ENCODE results near the gene RGS12. TPM values are rescaled to one million over a fixed set of nuclear protein-coding genes. Genes with fewer than 3 reads are reported as not detected.

The RGS12 gene
- polyA plus RNA-seq, 1 of the 3 experiments (the other 2 are of a cell fraction): 18.4 TPM

DNA sequence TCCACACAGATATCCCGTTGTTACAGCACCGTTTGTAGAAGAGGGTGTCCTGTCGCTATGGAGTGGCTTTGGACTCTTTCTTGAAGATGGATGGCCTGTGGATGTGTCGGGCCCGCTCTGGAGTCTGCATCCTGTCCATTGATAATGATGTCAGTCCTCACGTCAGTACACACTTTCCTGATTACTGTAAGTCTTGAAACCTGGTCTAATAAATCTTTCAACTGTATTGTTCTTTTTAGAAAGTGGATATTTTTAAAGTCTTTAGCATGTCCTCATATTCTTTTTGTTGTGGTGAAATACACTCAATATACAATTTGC lies 29.0 kb upstream of the RGS12 start:
- Histone ChIP-seq H3K4me2 (no peak overlapping the region), H3K9ac (no peak overlapping the region), H3K27ac (ENCODE audit: low read depth in 2 of 2, low read length in 1 of 2) (no peak overlapping the region), H3F3A (replicated peaks; ENCODE audit: insufficient read depth) (no peaks in the 10 kb centered on the region), H3K4me1 (ENCODE audit: control insufficient read depth in 1 of 2, insufficient read depth in 2 of 2, low read depth in 1 of 2, low read length in 1 of 2) (no peaks in the 10 kb centered on the region), H3K4me3 (ENCODE audit: low read depth in 2 of 2, low read length in 1 of 2) (no peak overlapping the region), H3K27me3 (ENCODE audit: insufficient read depth) (no peaks in the 10 kb centered on the region), H2AFZ (ENCODE audit: low read depth) (no peak overlapping the region), H3K79me2 (ENCODE audit: insufficient read depth) (no peaks in the 10 kb centered on the region), H3K9me3 (no peaks in the 10 kb centered on the region), H3K9me2 (no peaks in the 10 kb centered on the region), H3K36me3 (replicated peaks in 1 of 2; ENCODE audit: control insufficient read depth in 1 of 2, insufficient read depth in 2 of 2, low read length in 1 of 2) (no peaks in the 10 kb centered on the region), H4K20me1 (ENCODE audit: insufficient read depth) (no peaks in the 10 kb centered on the region)
- DNase-seq: no peak
- TF ChIP-seq FOXM1 (IDR thresholded peaks at IDR 0.05; ENCODE audit: low read depth): no peak
- TF ChIP-seq FOXJ3 (CRISPR knock-in tag; IDR thresholded peaks at IDR 0.05): no peak
- no peak for TF ChIP-seq MEF2A (IDR thresholded peaks at IDR 0.05; ENCODE audit: borderline replicate concordance, low read depth)
- TF ChIP-seq, protein P1, sequence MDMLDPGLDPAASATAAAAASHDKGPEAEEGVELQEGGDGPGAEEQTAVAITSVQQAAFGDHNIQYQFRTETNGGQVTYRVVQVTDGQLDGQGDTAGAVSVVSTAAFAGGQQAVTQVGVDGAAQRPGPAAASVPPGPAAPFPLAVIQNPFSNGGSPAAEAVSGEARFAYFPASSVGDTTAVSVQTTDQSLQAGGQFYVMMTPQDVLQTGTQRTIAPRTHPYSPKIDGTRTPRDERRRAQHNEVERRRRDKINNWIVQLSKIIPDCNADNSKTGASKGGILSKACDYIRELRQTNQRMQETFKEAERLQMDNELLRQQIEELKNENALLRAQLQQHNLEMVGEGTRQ (IDR thresholded peaks at IDR 0.05; ENCODE audit: borderline replicate concordance, low read depth, low read length): no peak
- TF ChIP-seq, protein P2, sequence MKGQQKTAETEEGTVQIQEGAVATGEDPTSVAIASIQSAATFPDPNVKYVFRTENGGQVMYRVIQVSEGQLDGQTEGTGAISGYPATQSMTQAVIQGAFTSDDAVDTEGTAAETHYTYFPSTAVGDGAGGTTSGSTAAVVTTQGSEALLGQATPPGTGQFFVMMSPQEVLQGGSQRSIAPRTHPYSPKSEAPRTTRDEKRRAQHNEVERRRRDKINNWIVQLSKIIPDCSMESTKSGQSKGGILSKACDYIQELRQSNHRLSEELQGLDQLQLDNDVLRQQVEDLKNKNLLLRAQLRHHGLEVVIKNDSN (IDR thresholded peaks at IDR 0.05; ENCODE audit: borderline replicate concordance, low read depth): no peak
- TF ChIP-seq, protein P3, sequence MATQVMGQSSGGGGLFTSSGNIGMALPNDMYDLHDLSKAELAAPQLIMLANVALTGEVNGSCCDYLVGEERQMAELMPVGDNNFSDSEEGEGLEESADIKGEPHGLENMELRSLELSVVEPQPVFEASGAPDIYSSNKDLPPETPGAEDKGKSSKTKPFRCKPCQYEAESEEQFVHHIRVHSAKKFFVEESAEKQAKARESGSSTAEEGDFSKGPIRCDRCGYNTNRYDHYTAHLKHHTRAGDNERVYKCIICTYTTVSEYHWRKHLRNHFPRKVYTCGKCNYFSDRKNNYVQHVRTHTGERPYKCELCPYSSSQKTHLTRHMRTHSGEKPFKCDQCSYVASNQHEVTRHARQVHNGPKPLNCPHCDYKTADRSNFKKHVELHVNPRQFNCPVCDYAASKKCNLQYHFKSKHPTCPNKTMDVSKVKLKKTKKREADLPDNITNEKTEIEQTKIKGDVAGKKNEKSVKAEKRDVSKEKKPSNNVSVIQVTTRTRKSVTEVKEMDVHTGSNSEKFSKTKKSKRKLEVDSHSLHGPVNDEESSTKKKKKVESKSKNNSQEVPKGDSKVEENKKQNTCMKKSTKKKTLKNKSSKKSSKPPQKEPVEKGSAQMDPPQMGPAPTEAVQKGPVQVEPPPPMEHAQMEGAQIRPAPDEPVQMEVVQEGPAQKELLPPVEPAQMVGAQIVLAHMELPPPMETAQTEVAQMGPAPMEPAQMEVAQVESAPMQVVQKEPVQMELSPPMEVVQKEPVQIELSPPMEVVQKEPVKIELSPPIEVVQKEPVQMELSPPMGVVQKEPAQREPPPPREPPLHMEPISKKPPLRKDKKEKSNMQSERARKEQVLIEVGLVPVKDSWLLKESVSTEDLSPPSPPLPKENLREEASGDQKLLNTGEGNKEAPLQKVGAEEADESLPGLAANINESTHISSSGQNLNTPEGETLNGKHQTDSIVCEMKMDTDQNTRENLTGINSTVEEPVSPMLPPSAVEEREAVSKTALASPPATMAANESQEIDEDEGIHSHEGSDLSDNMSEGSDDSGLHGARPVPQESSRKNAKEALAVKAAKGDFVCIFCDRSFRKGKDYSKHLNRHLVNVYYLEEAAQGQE (IDR thresholded peaks at IDR 0.05; ENCODE audit: low read depth, low read length): no peak
- no peak for TF ChIP-seq YY1 (IDR thresholded peaks at IDR 0.05; ENCODE audit: low read depth)
- no peak for TF ChIP-seq JUND (IDR thresholded peaks at IDR 0.05)
- TF ChIP-seq ELF1 (IDR thresholded peaks at IDR 0.05): no peak
- no peak for TF ChIP-seq GABPA (IDR thresholded peaks at IDR 0.05; ENCODE audit: low read depth)
- TF ChIP-seq FOSL2 (IDR thresholded peaks at IDR 0.05; ENCODE audit: borderline replicate concordance, low read depth): no peak
- TF ChIP-seq GATA2 (CRISPR knock-in tag; IDR thresholded peaks at IDR 0.05): no peak
- TF ChIP-seq RXRA (IDR thresholded peaks at IDR 0.05; ENCODE audit: borderline replicate concordance, low read depth): no peak
- WGBS (ENCODE audit: low lambda C conversion rate): 65% methylated on average over 6 of the region's 6 CpGs
- ChIA-PET CTCF (no interaction called here), POLR2A (no interaction called here)

DNA sequence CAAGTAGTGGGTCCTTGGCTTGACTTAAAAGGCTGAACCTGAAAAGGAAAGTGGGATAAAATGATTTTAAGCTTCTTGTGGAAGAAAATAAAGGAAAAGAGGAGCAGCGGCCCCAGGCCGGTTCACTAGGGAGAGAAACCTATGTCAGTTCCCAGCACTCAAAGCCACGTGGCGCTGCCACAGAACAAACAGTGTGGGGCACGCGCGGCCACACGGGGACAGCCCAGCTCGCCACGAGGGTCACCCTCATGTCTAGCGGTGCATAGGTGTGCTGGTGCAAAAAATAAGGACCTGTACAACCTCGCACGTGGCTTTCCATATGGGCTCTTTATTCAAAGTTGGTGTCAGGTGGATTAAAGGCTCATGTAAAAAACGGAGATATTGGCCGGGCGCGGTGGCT lies 26.7 kb upstream of the RGS12 start:
- no peak overlapping the region for H2AFZ ChIP-seq (ENCODE audit: low read depth)
- H3F3A ChIP-seq (replicated peaks; ENCODE audit: insufficient read depth): no peaks in the 10 kb centered on the region
- no peak for DNase-seq
- H3K4me2 ChIP-seq: no peak overlapping the region
- WGBS (ENCODE audit: low lambda C conversion rate): 88% methylated on average over 17 of the region's 17 CpGs
- no peak for TF ChIP-seq EZH2phosphoT487 (IDR thresholded peaks at IDR 0.05; ENCODE audit: borderline replicate concordance, low read depth)
- TF ChIP-seq, protein P4, sequence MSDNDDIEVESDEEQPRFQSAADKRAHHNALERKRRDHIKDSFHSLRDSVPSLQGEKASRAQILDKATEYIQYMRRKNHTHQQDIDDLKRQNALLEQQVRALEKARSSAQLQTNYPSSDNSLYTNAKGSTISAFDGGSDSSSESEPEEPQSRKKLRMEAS (IDR thresholded peaks at IDR 0.05; ENCODE audit: low read depth): no peak
- TF ChIP-seq EP300 (IDR thresholded peaks at IDR 0.05; ENCODE audit: borderline replicate concordance in 1 of 2, low read depth in 1 of 2, low read length in 1 of 2): no peak
- no peak for TF ChIP-seq POLR2AphosphoS5 (IDR thresholded peaks at IDR 0.05; ENCODE audit: low read depth, low read length)
- no peak for TF ChIP-seq NFIC (IDR thresholded peaks at IDR 0.05; ENCODE audit: borderline replicate concordance)
- no peak for TF ChIP-seq GABPA (IDR thresholded peaks at IDR 0.05; ENCODE audit: low read depth)
- no peak for TF ChIP-seq RAD21 (IDR thresholded peaks at IDR 0.05; ENCODE audit: low read length)
- no peak for TF ChIP-seq RXRA (IDR thresholded peaks at IDR 0.05; ENCODE audit: borderline replicate concordance, low read depth)
- TF ChIP-seq FOXM1 (IDR thresholded peaks at IDR 0.05; ENCODE audit: low read depth): no peak
- TF ChIP-seq, protein P5, sequence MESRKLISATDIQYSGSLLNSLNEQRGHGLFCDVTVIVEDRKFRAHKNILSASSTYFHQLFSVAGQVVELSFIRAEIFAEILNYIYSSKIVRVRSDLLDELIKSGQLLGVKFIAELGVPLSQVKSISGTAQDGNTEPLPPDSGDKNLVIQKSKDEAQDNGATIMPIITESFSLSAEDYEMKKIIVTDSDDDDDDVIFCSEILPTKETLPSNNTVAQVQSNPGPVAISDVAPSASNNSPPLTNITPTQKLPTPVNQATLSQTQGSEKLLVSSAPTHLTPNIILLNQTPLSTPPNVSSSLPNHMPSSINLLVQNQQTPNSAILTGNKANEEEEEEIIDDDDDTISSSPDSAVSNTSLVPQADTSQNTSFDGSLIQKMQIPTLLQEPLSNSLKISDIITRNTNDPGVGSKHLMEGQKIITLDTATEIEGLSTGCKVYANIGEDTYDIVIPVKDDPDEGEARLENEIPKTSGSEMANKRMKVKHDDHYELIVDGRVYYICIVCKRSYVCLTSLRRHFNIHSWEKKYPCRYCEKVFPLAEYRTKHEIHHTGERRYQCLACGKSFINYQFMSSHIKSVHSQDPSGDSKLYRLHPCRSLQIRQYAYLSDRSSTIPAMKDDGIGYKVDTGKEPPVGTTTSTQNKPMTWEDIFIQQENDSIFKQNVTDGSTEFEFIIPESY (IDR thresholded peaks at IDR 0.05; ENCODE audit: borderline replicate concordance, low read depth): no peak
- H3K4me3 ChIP-seq (ENCODE audit: low read depth in 2 of 2, low read length in 1 of 2): no peak overlapping the region
- H3K9me3 ChIP-seq: no peaks in the 10 kb centered on the region
- H3K36me3 ChIP-seq (replicated peaks in 1 of 2; ENCODE audit: control insufficient read depth in 1 of 2, insufficient read depth in 2 of 2, low read length in 1 of 2): no peaks in the 10 kb centered on the region
- H3K27me3 ChIP-seq (ENCODE audit: insufficient read depth): no peaks in the 10 kb centered on the region
- ChIA-PET POLR2A (no interaction called here), CTCF (interaction anchor here (0.8 to 0.9 kb wide), 2 partner anchors 219 to 228 kb away, joined by 3 read pairs; no protein-coding TSS in a partner anchor)
- no peaks in the 10 kb centered on the region for H4K20me1 ChIP-seq (ENCODE audit: insufficient read depth)
- H3K9me2 ChIP-seq: no peaks in the 10 kb centered on the region
- H3K27ac ChIP-seq (ENCODE audit: low read depth in 2 of 2, low read length in 1 of 2): no peak overlapping the region
- no peaks in the 10 kb centered on the region for H3K4me1 ChIP-seq (ENCODE audit: control insufficient read depth in 1 of 2, insufficient read depth in 2 of 2, low read depth in 1 of 2, low read length in 1 of 2)
- H3K79me2 ChIP-seq (ENCODE audit: insufficient read depth): no peaks in the 10 kb centered on the region
- H3K9ac ChIP-seq: no peak overlapping the region

Data from SK-N-SH (cell line).